GM18526 (cell line): Measurements from ENCODE around the gene ARHGEF11.

Experiments used
- POLR2A ChIP-seq: IDR thresholded peaks from 3 replicates; pipeline ENCODE4 v1.6.1; 2011; ENCODE audit not compliant: insufficient read length; ENCODE audit errors: extremely low read depth

Gene ARHGEF11

DNA sequence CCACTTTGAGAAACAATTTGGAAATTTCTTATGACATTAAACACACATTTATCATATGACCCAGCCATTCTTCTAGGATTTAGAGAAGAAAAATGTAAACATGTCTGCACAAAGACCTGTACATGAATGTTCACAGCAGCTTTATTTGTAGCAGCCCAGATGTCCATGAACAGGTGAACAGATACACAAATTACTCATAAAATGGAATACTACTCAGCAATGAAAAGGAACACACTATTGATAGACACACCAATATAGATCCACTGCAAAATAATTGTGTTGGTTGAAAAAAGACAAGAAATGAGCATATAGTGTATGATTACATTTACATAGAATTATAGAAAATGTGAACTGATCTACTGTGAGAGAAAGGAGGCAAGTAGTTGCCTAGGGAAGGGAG is 26.1 kb downstream of the ARHGEF11 start:
- no peak for TF ChIP-seq POLR2A

DNA sequence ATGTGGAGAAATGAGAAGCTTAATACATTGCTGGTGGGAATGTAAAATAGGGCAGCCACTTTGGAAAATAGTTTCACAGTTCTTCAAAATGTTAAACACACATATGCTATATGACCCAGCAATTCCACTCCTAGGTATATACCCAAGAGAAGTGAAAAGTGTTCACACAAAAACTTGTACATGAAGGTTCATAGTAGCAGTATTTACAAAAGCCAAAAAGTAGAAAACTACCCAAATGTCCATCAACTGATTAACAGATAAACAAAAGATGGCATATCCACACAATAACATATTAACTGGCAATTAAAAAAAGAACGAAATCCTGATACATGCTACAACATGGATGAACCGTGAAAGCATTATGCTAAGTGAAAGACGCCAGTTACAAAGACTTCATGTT is 33.7 kb downstream of the ARHGEF11 start:
- no peak for TF ChIP-seq POLR2A

DNA sequence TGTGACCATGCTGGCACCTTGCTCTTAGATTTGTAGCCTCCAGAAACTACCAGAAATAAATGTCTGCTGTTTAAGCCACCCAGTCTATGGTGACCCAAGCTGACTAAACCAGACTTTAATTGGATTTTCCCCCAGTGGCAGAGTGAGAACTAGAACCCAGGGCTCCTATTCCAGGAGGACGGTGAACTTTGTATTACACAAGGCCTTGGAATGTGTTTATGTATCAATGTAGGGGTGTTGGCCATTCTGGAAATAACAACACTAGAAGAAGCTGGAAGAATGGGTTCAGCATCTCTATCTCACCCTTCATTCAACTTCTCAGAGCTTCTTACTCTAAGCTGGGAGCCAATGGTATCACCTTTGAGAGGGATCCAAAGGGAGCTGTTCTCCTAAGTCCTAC is 37.0 kb downstream of the ARHGEF11 start:
- TF ChIP-seq POLR2A: no peak

DNA sequence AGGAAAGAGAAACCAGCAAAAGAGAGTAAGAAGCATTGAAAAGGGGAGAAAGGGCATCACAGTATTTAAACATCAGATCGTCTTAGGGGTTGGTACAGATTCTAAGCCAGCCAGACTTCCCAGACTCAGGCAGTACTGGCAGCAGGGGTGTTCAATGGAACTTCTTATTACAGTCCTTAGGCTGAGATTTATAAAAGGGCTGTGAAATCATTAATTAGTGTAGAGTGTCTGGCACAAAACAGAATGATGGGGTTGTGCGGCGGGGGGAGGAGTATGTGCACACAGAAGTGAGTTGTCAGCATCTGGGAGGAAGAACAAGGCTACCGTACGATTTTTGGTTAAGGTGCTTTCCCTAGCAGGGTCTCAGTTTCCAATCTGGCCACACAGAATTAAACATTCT is 38.2 kb downstream of the ARHGEF11 start:
- no peak for TF ChIP-seq POLR2A

DNA sequence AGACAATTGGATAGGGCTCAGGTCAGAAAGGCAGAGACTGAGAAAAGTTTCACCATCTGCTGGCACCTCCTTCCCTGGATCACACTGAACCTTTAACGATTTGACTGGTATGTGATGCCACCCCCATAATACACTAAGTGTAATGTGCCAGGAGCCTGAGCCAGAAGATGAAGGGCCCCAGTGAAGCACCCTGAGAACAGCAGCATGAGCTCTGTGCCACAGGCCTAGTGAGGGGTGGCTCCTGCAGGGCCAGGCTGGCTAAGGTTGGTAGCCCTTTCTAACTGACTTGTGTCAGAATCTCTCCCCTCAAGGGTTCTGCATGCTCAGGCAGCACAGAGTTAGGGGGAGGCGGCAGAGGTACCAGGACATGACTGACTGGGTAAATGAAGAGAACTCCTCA is 38.9 kb downstream of the ARHGEF11 start:
- no peak for TF ChIP-seq POLR2A

DNA sequence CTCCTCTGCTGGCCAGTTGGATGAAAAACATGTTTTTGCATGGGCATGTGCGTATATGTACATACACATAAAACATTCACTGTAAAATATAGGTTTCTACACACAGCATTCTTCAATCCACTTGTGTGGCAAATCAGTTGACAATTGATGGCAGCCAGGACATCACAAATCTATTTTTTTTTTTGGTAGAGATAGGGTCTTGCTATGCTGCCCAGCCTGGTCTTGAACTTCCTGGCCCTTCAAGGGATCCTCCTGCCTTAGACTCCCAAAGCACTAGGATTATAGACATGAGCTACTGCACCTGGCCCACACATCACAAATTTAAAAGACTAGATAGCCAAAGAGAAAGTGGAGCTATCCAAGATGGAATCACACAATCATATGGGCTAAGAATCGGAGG is 39.6 kb downstream of the ARHGEF11 start:
- TF ChIP-seq POLR2A: no peak

DNA sequence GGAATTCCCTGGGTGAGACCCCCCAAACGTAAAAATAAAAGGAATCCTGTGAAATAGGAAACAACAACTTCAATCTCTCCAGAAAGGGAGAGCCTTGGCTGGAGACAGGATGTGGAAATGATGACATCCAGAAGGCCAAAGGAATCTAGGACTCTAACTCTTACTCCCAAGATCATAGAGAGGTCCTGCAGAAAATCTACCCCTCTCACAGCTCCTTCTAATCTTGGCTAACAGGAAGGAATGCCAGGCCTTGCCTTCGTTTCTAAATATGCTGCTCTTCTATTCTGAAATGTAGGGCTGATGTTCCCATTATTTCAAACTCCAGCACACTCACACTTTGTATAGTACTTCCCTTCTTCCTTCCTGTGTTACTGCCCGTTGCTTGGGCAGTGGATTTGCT is 40.7 kb downstream of the ARHGEF11 start:
- no peak for TF ChIP-seq POLR2A

DNA sequence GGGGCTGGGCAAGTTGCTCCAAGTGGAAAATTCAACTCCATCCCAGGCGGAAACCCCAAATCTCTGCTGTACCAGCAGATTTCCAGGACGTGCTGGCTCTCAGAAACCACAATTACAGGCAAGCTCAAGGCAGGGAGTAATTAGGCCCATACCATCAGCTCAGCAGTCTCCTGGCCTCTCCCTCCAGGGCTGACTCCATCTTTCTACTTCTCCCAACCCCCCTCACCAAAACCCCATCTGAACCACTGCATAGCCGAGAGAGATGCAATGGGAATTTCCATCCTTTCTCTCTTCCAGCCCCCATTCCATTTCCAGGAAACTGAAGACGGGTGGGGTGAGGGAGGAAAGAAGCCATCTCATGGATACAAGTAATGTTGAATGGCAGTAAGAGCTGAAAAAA is 41.2 kb downstream of the ARHGEF11 start:
- TF ChIP-seq POLR2A: no peak

DNA sequence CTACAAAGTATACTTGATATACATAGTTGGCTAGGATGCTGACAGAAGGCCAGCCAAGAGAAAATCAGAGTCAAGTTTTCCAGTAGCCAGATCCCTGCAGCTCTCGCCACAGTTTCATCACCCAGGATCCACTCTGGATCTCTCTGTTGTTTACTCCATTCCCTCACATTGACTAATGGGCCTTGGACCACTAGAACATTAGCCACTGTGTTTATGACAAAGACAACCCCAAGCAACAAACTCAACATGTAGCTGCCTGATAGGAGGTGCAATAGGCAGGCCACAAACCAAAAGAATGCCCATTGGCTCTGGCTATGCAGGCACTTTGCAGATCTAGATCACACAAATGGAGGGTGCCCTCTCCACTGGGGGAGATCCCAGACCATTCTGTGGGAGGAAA is 44.2 kb downstream of the ARHGEF11 start:
- no peak for TF ChIP-seq POLR2A

DNA sequence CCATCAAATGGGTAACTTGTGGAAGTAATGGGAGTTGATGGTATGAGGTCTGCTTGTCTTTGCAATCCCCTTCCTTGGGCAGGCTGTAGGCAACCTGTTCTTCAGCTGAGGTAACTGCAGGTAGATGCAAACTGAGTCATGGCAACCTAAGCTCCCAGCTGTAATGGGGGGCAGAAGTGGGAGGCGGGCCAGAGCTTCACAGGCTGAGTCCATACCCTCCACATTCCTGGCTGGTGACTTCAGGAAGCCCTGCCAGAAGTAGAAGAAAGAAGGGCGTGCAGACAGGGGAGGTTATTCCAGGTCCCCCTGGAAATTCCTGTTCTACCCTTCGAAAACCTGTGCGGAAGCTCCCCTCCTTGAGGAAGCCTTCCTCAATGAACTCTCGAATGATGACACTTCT is 44.9 kb downstream of the ARHGEF11 start:
- no peak for TF ChIP-seq POLR2A

DNA sequence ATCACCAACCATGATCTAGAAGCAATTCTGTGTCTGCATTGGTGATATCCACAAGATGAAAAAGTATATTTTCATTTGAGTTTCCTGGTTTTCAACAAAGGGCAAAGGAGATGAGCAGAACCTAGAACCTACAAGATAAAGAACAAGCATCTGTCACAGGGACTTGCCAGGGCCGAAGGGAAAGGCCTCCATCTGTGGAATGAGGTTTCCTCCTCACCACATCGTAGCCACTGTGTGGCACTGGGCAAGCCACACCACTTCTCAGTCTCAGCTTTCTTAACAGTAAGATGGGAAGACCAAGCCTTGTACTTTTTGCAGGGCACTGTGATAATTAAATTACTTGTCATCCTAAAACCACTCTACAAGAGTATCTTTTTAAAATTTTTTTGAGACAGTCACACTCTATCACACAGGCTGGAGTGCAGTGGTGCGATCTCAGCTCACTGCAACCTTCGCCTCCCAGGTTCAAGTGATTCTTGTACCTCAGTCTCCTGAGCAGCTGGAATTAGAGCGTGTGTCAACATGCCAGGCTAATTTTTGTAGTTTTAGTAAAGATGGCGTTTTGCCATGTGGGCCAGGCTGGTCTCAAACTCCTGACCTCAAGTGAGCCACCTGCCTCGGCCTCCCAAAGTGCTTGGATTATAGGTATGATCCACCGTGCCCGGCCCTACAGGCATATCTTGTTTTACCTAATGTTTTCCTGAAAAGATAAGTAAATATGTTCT is 45.8 kb downstream of the ARHGEF11 start:
- TF ChIP-seq POLR2A: no peak

DNA sequence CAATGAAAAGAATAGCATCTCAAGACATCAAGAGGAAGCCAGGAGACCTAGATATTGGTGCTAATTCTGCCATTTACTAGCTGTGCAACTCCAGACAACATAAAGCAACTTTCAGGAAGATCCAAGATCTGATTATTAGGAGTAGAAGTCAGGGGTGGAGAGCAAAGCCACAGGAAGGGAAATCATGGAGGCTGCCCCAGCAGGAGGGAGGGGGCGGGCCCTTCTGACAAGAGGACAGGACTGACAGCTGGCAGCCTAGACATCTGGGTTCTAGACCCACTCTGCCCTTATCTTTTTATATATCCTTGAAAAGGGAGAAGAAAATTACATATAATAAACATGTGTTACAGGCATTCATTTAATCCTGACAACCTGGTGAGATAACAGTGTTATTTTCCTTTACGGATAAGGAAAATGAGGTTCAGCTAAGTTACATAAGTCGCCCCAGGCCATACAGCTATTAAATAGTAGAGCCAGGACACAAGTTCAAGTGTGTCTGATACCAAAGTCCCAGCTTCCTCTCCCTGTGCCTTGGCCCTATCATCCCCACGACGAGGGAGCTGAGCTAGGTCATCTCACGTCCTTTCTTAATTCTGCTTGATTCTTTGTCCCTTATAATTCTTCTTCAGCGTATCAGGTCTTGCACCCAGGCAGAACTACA is 46.6 kb downstream of the ARHGEF11 start:
- no peak for TF ChIP-seq POLR2A

DNA sequence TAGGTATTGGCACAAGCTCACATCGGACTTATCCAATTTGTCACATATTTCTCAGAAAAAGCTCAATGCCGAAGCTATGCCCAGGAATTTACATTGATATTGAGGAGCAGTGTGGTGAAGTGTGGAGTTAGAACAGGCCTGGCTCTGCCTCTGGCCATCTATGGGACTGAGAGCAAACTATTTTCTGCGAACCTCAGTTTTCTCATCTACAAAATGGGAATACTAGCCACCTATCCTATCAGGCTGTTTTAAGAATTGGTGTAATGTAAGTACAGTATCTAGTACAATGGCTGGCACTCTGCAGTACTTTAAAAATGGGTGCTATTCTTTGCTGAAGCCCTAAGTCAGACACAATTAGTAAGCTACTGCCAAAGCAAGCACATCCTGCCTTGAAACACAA is 47.2 kb downstream of the ARHGEF11 start:
- TF ChIP-seq POLR2A: no peak

DNA sequence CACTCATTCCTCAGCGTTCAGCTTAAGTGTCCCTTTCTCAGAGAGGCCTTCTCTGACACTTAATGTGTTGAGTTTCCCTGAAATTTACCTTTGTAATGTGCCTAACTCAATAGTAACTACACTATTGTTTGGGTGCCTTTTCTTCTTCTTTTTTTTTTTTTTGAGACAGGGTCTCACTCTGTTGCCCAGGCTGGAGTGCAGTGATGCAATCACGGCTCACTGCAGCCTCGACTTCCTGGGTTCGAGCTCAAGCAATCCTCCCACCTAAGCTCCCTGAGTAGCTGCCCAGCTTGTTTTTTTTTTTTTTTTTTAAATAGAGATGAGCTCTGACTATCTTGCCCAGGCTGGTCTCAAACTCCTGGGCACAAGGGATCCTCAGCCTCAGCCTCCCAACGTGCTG is 50.1 kb downstream of the ARHGEF11 start:
- TF ChIP-seq POLR2A: no peak

DNA sequence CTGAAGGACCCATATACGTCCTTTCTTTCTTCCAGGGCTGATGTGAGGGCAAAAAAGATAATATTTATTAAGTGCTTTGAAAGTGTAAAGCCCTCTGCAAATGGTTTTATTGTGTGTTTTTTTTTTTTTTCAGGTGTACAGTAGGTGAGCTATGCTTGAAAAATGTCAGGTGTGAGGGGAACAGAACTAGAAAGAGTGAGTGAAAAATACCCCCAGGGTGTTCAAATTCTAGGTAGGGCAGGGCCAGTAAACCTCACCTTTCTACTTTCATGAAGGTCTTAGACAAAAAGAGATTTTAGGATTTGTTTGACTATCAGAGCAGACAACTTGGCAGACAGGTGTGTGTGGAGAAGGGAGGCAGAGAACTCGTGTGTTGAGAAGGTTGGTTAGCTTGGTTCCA is 51.3 kb downstream of the ARHGEF11 start:
- no peak for TF ChIP-seq POLR2A

DNA sequence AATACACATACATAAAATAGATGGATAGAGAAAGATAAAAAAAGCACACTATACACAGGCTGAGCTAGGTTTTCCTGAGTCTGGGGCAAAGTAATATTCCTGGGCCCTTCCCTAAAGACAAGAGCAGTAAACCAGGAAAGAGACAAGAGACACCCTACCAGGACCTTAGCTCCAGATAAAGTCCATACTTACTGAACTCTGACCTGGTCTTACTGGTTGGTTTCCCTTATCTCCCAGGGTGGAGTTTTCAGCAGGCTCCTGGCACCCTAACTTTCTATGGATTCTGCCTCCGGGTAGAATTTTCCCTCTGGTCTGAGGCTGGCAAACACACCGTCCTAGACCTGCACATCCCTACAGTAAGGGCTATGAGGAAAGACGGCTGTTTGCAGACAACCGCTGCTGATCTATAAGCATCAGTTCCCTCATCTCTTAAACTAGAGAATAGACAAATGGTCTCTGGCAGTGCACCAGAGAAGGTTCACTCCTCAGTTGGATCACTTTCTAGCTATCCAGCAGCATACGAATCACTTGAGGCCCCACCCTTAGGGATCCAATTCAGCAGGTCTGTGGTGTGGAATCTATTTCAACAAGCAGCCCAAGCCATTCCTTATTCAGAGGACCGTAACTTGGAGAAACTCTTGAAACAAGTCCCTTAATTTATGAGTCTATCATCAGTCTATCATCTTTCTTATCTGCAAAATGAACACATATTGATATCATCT is 52.0 kb downstream of the ARHGEF11 start:
- TF ChIP-seq POLR2A: no peak
